HG02571 (cell line): Measurements from ENCODE around the gene KANSL2.
"Not testable (repeated sequence)": the region's sequence is repeated elsewhere in the genome, so short reads cannot be mapped to it uniquely, and the experiment has no call there.

Experiments used
- ATAC-seq: cut with Tn5 transposase; IDR thresholded peaks from one replicate; pipeline ENCODE4 v1.9.1; 2021; ENCODE audit warnings: mild to moderate bottlenecking, moderate library complexity; ENCODE audit not compliant: unreplicated experiment

KANSL2 gene, protein sequence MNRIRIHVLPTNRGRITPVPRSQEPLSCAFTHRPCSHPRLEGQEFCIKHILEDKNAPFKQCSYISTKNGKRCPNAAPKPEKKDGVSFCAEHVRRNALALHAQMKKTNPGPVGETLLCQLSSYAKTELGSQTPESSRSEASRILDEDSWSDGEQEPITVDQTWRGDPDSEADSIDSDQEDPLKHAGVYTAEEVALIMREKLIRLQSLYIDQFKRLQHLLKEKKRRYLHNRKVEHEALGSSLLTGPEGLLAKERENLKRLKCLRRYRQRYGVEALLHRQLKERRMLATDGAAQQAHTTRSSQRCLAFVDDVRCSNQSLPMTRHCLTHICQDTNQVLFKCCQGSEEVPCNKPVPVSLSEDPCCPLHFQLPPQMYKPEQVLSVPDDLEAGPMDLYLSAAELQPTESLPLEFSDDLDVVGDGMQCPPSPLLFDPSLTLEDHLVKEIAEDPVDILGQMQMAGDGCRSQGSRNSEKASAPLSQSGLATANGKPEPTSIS

DNA sequence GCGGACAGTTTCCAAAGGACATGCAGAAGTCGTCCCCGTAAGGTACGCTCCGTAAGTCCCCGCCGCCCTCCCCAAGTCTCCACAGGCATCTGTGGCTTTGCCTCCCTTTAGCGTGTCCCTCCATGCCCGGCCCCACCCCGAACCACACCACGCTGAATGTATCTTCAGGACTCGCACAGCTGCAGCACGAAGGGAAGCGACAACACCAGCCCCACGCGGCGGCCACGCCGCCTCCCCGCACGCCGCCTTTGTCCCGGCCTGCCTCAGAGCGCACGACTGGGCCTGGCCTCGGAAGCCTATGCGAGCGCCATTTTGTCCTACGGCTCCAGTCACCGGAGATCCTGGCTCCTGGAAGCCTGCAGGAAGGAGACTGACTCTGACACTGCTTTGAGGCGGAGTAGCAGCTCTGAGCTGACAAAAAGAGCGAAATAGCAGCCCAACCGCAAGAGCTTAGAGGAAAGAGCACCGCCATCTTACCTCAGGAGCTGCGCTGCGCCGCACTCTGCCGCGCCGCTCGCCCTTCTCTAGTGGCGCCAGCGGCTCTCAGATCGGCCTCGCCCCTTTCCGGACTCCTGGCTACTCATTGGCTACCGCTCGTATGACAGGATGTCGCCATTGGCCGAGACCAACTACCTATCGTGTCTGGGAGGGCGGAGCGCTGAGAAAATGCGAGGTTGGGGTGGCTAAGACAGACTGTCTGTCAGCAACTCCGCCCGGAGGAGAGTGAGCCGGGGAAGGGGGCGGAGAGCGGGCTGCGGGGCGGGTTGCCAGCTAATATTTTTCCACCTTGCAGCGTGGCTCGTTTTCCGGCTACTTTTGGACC lies at the start of gene KANSL2:
TSS of gene KANSL2 (minus strand) at position 529 of the 823 bp plus-strand sequence. CDS start 606 bp downstream, outside the sequence.
- ATAC-seq, result peak; percentile 99

- no peak for ATAC-seq
Observed at GRCh38 chr12:48728807-48729206, 46.8 kb upstream of the KANSL2 start.

GRCh38 chr12:48720737-48721136 lies 38.7 kb upstream of the KANSL2 start:
- not testable (repeated sequence) for ATAC-seq

GRCh38 chr12:48720171-48720570 lies 38.1 kb upstream of the KANSL2 start:
- ATAC-seq, result not testable (repeated sequence)

DNA sequence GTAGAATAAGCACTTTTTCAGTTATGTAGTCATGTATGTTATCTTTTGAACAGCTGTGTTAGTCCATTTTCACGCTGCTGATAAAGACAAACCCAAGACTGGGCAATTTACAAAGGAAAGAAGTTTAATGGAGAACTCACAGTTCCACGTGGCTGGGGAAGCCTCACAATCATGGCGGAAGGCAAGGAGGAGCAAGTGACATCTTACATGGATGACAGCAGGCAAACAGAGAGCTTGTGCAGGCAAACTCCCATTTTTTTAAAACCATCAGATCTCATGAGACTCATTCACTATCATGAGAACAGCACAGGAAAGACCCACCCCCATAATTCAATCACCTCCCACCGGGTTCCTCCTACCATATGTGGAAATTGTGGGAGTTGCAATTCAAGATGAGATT lies 37.0 kb upstream of the KANSL2 start:
- not testable (repeated sequence) for ATAC-seq

- peak; percentile 0 for ATAC-seq
Observed at GRCh38 chr12:48717252-48717695, 35.2 kb upstream of the KANSL2 start.

GRCh38 chr12:48716493-48717251 lies 34.6 kb upstream of the KANSL2 start, which contains the start of gene CCNT1:
CCNT1 (minus strand) TSS chr12:48716707; CDS start chr12:48716675, 32 bp downstream.
- ATAC-seq, result peak; percentile 96

DNA sequence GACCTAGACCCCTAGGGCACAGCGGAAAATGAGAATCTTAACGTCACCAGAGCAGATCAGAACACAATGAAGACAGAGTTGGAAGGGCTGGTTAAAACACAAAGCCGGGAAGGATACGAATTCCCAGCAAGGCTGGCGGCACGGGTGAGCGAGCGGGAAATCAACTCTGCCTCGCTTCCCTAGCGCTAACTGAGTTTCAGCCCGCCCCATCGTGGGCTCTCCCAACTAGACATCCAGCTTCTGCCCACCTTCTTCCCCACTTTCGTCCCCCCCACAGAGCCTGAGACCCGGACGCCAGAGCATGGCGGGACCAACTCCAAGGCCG lies 34.1 kb upstream of the KANSL2 start:
- ATAC-seq, result no peak

DNA sequence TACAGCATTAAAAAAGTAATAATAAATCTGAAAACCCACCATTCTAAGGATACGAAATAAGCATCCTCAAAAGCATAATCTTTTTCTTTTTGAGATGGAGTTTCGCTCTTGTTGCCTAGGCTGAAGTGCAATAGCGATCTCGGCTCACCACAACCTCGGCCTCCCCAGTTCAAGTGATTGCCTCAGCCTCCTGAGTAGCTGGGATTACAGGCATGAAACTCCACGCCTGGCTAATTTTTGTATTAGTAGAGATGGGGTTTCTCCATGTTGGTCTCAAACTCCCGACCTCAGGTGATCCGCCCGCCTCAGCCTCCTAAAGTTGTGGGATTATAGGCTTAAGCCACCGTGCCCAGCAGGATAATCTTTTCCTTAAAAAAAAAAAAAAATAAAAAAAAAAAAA lies 30.2 kb upstream of the KANSL2 start:
- ATAC-seq, result no peak

DNA sequence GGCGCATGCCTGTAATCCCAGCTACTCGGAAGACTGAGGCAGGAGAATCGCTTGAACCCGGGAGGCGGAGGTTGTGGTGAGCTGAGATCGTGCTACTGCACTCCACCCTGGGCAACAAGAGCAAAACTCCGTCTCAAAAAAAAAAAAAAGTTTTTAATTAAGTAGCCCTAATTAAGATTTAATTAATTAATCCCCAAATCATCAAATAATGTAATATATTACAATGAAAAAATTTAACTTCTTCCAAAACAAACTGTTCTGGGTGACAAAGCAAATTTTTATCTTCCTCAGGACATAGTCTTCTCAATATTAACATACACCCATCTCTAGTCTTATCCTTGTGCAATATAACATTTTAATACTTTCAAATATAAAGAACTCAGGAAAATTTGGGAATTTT lies 16.8 kb upstream of the KANSL2 start:
- not testable (repeated sequence) for ATAC-seq

- no peak for ATAC-seq
Observed at GRCh38 chr12:48696626-48697025, 14.6 kb upstream of the KANSL2 start.

- ATAC-seq, result no peak
Observed at GRCh38 chr12:48695859-48696258, 13.8 kb upstream of the KANSL2 start.

DNA sequence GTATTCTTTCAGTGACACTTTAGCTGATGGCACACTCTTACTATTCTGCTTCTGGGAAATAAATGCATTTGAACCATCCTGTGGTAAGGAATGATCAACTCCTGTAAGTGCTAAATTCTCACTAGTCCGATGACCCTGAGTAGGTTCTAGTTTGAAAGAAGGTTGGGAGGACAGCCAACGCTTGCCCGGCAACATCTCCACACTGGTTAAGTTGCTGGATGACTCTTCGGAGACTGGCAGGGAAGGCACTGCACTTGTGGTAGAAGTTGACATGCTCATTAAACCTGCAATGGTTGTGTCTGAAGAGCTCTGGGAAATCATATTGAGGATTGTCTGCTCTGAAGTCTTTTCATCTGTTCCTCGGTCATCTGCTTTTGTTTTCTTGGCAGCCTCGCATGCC lies 12.0 kb upstream of the KANSL2 start:
- ATAC-seq, result no peak

GRCh38 chr12:48693572-48693971 lies 11.5 kb upstream of the KANSL2 start:
- ATAC-seq, result no peak

GRCh38 chr12:48691826-48692487 lies 9.9 kb upstream of the KANSL2 start:
- ATAC-seq, result no peak

- ATAC-seq, result no peak
Observed at GRCh38 chr12:48690990-48691389, 9.0 kb upstream of the KANSL2 start.

GRCh38 chr12:48690436-48690835 lies 8.4 kb upstream of the KANSL2 start:
- no peak for ATAC-seq

DNA sequence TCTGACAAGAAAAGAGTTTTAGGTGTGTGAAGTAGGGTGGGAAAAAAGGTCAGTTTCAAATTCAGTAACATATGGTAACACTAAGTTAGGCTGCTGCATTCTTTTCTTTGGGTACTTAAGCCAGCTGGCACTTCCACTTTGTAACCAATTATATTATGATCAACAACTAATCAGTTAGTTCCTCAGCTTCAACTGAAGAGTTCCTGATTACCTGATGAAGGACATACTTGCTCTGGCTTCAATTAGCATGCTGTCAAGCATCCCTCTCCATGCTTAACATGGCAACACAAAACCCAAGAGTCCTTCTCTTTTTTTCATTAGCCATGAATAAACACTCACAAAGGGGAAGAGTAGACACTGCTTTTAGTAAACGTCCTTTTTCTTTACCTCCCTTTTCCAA lies 6.8 kb upstream of the KANSL2 start:
- ATAC-seq, result no peak

DNA sequence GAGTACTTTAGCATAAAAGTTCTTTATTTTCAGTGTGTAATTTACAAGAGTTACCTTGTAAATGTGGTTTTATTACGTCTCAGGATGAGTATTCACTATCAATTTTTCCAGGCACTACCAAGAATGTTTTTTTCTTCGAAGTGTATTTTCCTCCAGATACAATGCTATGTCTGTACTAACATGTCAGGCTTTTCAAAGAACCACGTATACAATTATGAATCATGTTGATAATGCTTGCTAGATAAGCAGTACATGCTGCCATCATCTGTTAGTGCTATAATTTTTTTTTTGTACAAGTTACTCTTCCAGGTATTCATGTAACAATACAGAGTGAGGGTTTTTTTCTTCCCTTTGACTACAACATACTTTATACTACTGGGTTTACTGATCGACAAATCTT lies 5.6 kb upstream of the KANSL2 start:
- ATAC-seq, result no peak

- ATAC-seq, result no peak
Observed at GRCh38 chr12:48686615-48687334, 4.7 kb upstream of the KANSL2 start.
